Measurements from ENCODE around the gene TIMM44. TPM values are rescaled to one million over a fixed set of nuclear protein-coding genes. Genes with fewer than 3 reads are reported as not detected.

Gene TIMM44
- total and polyA plus RNA-seq, 4 donors = 25.5 to 74.8 (median 56.2) TPM

- Histone ChIP-seq H3K36me3 (ENCODE audit: control insufficient read depth, insufficient read depth, low read length) (peaks cover 46% of the 10 kb centered on the region), H3K27me3 (ENCODE audit: control insufficient read depth, insufficient read depth, low read length) (peaks cover 47% of the 10 kb centered on the region), H3K4me3 (ENCODE audit: low read depth, low read length) (no peak overlapping the region), H3K4me1 (ENCODE audit: control insufficient read depth, insufficient read depth, low read length) (peaks cover 36% of the 10 kb centered on the region), H3K27ac (ENCODE audit: low read depth, low read length) (no peak overlapping the region), H3K9me3 (ENCODE audit: control insufficient read depth, insufficient read depth, low read length) (no peaks in the 10 kb centered on the region)
- WGBS (ENCODE audit: insufficient coverage) = 58% methylated on average over 21 of the region's 24 CpGs
- DNase-seq (ENCODE audit: low read depth in 4 of 6, low spot score in 6 of 6) = no peak
These were observed 28.0 kb downstream of the TIMM44 start for GRCh38 chr19:7915250-7916102.

GRCh38 chr19:7914598-7915045 lies 28.8 kb downstream of the TIMM44 start, which contains the start of gene TGFBR3L:
TSS of gene TGFBR3L (plus strand) at chr19:7914830.
- Histone ChIP-seq H3K27me3 (ENCODE audit: control insufficient read depth, insufficient read depth, low read length) (peaks cover 44% of the 10 kb centered on the region), H3K27ac (ENCODE audit: low read depth, low read length) (no peak within 1 kb of the TSS), H3K4me1 (ENCODE audit: control insufficient read depth, insufficient read depth, low read length) (peaks cover 31% of the 10 kb centered on the region), H3K36me3 (ENCODE audit: control insufficient read depth, insufficient read depth, low read length) (peaks cover 54% of the 10 kb centered on the region), H3K9me3 (ENCODE audit: control insufficient read depth, insufficient read depth, low read length) (no peaks in the 10 kb centered on the region), H3K4me3 (ENCODE audit: low read depth, low read length) (no peak within 1 kb of the TSS)
- DNase-seq (ENCODE audit: low read depth in 4 of 6, low spot score in 6 of 6) = no peak
- WGBS (ENCODE audit: insufficient coverage) = 75% methylated on average over 9 of the region's 12 CpGs

GRCh38 chr19:7914099-7914498 lies 29.4 kb downstream of the TIMM44 start:
- no peak for DNase-seq (ENCODE audit: low read depth in 4 of 6, low spot score in 6 of 6)
- Histone ChIP-seq H3K36me3 (ENCODE audit: control insufficient read depth, insufficient read depth, low read length) (peaks cover 60% of the 10 kb centered on the region), H3K4me1 (ENCODE audit: control insufficient read depth, insufficient read depth, low read length) (peaks cover 26% of the 10 kb centered on the region), H3K4me3 (ENCODE audit: low read depth, low read length) (no peak overlapping the region), H3K9me3 (ENCODE audit: control insufficient read depth, insufficient read depth, low read length) (no peaks in the 10 kb centered on the region), H3K27me3 (ENCODE audit: control insufficient read depth, insufficient read depth, low read length) (peaks cover 39% of the 10 kb centered on the region), H3K27ac (ENCODE audit: low read depth, low read length) (no peak overlapping the region)
- WGBS (ENCODE audit: insufficient coverage) = no CpG with 5 or more reads among the region's 12 CpGs

GRCh38 chr19:7913652-7914051 lies 29.8 kb downstream of the TIMM44 start:
- Histone ChIP-seq H3K4me1 (ENCODE audit: control insufficient read depth, insufficient read depth, low read length) (peaks cover 21% of the 10 kb centered on the region), H3K4me3 (ENCODE audit: low read depth, low read length) (no peak overlapping the region), H3K36me3 (ENCODE audit: control insufficient read depth, insufficient read depth, low read length) (peaks cover 64% of the 10 kb centered on the region), H3K9me3 (ENCODE audit: control insufficient read depth, insufficient read depth, low read length) (no peaks in the 10 kb centered on the region), H3K27me3 (ENCODE audit: control insufficient read depth, insufficient read depth, low read length) (peaks cover 34% of the 10 kb centered on the region), H3K27ac (ENCODE audit: low read depth, low read length) (no peak overlapping the region)
- DNase-seq (ENCODE audit: low read depth in 4 of 6, low spot score in 6 of 6) = no peak
- WGBS (ENCODE audit: insufficient coverage) = 91% methylated on average over 7 of the region's 10 CpGs

GRCh38 chr19:7912697-7913564 lies 30.5 kb downstream of the TIMM44 start:
- 92% methylated on average over 30 of the region's 39 CpGs for WGBS (ENCODE audit: insufficient coverage)
- peaks cover 17% of the 10 kb centered on the region for H3K4me1 ChIP-seq (ENCODE audit: control insufficient read depth, insufficient read depth, low read length)
- H3K27ac ChIP-seq (ENCODE audit: low read depth, low read length) = no peak overlapping the region
- H3K9me3 ChIP-seq (ENCODE audit: control insufficient read depth, insufficient read depth, low read length) = no peaks in the 10 kb centered on the region
- DNase-seq (ENCODE audit: low read depth in 4 of 6, low spot score in 6 of 6) = no peak
- peaks cover 28% of the 10 kb centered on the region for H3K27me3 ChIP-seq (ENCODE audit: control insufficient read depth, insufficient read depth, low read length)
- no peak overlapping the region for H3K4me3 ChIP-seq (ENCODE audit: low read depth, low read length)
- H3K36me3 ChIP-seq (ENCODE audit: control insufficient read depth, insufficient read depth, low read length) = peaks cover 71% of the 10 kb centered on the region

GRCh38 chr19:7912144-7912696 lies 31.2 kb downstream of the TIMM44 start:
- no peak for DNase-seq (ENCODE audit: low read depth in 4 of 6, low spot score in 6 of 6)
- H3K4me3 ChIP-seq (ENCODE audit: low read depth, low read length) = no peak overlapping the region
- peaks cover 79% of the 10 kb centered on the region for H3K36me3 ChIP-seq (ENCODE audit: control insufficient read depth, insufficient read depth, low read length)
- H3K4me1 ChIP-seq (ENCODE audit: control insufficient read depth, insufficient read depth, low read length) = peaks cover 17% of the 10 kb centered on the region
- H3K27me3 ChIP-seq (ENCODE audit: control insufficient read depth, insufficient read depth, low read length) = peaks cover 23% of the 10 kb centered on the region
- no peaks in the 10 kb centered on the region for H3K9me3 ChIP-seq (ENCODE audit: control insufficient read depth, insufficient read depth, low read length)
- H3K27ac ChIP-seq (ENCODE audit: low read depth, low read length) = no peak overlapping the region
- WGBS (ENCODE audit: insufficient coverage) = 92% methylated on average over 26 of the region's 31 CpGs

GRCh38 chr19:7911508-7912143 lies 31.8 kb downstream of the TIMM44 start:
- H3K4me3 ChIP-seq (ENCODE audit: low read depth, low read length) = no peak overlapping the region
- no peaks in the 10 kb centered on the region for H3K9me3 ChIP-seq (ENCODE audit: control insufficient read depth, insufficient read depth, low read length)
- H3K27me3 ChIP-seq (ENCODE audit: control insufficient read depth, insufficient read depth, low read length) = peaks cover 19% of the 10 kb centered on the region
- WGBS (ENCODE audit: insufficient coverage) = 91% methylated on average over 16 of the region's 18 CpGs
- no peak overlapping the region for H3K27ac ChIP-seq (ENCODE audit: low read depth, low read length)
- peaks cover 83% of the 10 kb centered on the region for H3K36me3 ChIP-seq (ENCODE audit: control insufficient read depth, insufficient read depth, low read length)
- no peak for DNase-seq (ENCODE audit: low read depth in 4 of 6, low spot score in 6 of 6)
- H3K4me1 ChIP-seq (ENCODE audit: control insufficient read depth, insufficient read depth, low read length) = peaks cover 16% of the 10 kb centered on the region

GRCh38 chr19:7910321-7911161 lies 32.9 kb downstream of the TIMM44 start:
- H3K27me3 ChIP-seq (ENCODE audit: control insufficient read depth, insufficient read depth, low read length) = peaks cover 9% of the 10 kb centered on the region
- no peak overlapping the region for H3K4me3 ChIP-seq (ENCODE audit: low read depth, low read length)
- 93% methylated on average over 54 of the region's 54 CpGs for WGBS (ENCODE audit: insufficient coverage)
- no peaks in the 10 kb centered on the region for H3K9me3 ChIP-seq (ENCODE audit: control insufficient read depth, insufficient read depth, low read length)
- DNase-seq (ENCODE audit: low read depth in 4 of 6, low spot score in 6 of 6) = no peak
- no peak overlapping the region for H3K27ac ChIP-seq (ENCODE audit: low read depth, low read length)
- peaks cover 16% of the 10 kb centered on the region for H3K4me1 ChIP-seq (ENCODE audit: control insufficient read depth, insufficient read depth, low read length)
- peaks cover 92% of the 10 kb centered on the region for H3K36me3 ChIP-seq (ENCODE audit: control insufficient read depth, insufficient read depth, low read length)
